ENCODE results near the gene OR5H1. TPM values are rescaled to one million over a fixed set of nuclear protein-coding genes. Genes with fewer than 3 reads are reported as not detected.

Gene OR5H1
- polyA plus RNA-seq, 1 of the 3 experiments (the other 2 are of a cell fraction), result not detected

DNA sequence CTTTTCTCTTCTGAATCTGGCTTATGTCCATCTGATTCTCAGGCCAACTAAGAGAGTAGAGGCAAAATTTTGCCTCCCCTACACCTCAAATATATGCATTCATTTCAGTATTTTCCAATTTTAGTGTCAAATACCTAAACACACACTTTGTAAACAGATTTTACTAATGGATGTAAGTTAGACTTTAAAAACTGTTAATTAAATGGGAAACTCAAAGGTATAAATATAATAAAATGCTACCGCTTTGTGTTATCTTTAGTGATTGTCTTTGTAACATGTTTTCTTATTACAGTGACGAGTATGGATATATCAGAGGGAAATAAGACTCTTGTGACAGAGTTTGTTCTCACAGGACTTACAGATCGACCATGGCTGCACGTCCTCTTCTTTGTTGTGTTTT is 43.6 kb upstream of the OR5H1 start, which contains the start of gene OR5AC2:
Gene OR5AC2 (plus strand): TSS at position 301 of the 400 bp plus-strand sequence. CDS start 0 bp downstream, at position 301.
- no peaks in the 10 kb centered on the region for H3K4me1 ChIP-seq (ENCODE audit: control insufficient read depth in 1 of 2, insufficient read depth in 2 of 2, low read depth in 1 of 2, low read length in 1 of 2)
- POLR2A ChIA-PET, result no interaction called here
- 12% methylated on average over 4 of the region's 4 CpGs for WGBS (ENCODE audit: low lambda C conversion rate)
- H3K9me3 ChIP-seq, result no peaks in the 10 kb centered on the region; the same call in 1 of the 2 replicates
- H3K4me3 ChIP-seq (ENCODE audit: low read depth in 2 of 2, low read length in 1 of 2), result no peak within 1 kb of the TSS
- no peaks in the 10 kb centered on the region for H3K27me3 ChIP-seq (ENCODE audit: insufficient read depth)
- H3K36me3 ChIP-seq (replicated peaks in 1 of 2; ENCODE audit: control insufficient read depth in 1 of 2, insufficient read depth in 2 of 2, low read length in 1 of 2), result no peaks in the 10 kb centered on the region
- no peak within 1 kb of the TSS for H2AFZ ChIP-seq (ENCODE audit: low read depth)
- no peaks in the 10 kb centered on the region for H3K79me2 ChIP-seq (ENCODE audit: insufficient read depth)
- TF ChIP-seq EP300 (IDR thresholded peaks at IDR 0.05; ENCODE audit: borderline replicate concordance in 1 of 2, low read depth in 1 of 2, low read length in 1 of 2), result no peak
- no peak within 1 kb of the TSS for H3K9ac ChIP-seq
- H4K20me1 ChIP-seq (ENCODE audit: insufficient read depth), result no peaks in the 10 kb centered on the region
- no peaks in the 10 kb centered on the region for H3F3A ChIP-seq (replicated peaks; ENCODE audit: insufficient read depth)
- no peak within 1 kb of the TSS for H3K27ac ChIP-seq (ENCODE audit: low read depth in 2 of 2, low read length in 1 of 2)
- no peak within 1 kb of the TSS for H3K4me2 ChIP-seq
- CTCF ChIA-PET, result no interaction called here
- DNase-seq, result no peak
- H3K9me2 ChIP-seq, result no peaks in the 10 kb centered on the region

DNA sequence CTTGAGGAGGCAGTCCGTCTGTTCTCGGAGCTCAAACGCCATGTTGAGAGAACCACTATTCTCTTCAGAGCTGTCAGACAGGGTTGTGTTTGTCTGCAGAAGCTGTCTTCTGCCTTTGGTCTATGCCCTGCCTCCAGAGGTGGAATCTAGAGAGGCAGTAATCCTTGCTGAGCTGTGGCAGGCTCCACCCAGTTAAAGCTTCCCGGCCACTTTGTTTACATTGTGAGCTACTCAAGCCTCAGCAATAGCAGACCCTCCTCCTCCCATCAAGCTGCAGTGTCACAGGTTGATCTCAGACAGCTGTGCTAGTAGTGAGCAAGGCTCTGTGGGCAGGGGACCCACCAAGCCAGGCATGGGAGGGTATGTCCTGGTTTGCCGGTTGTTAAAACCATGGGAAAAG is 34.6 kb upstream of the OR5H1 start:
- WGBS (ENCODE audit: low lambda C conversion rate), result 0% methylated on average over 4 of the region's 5 CpGs
- no peak overlapping the region for H3K4me3 ChIP-seq (ENCODE audit: low read depth in 2 of 2, low read length in 1 of 2)
- POLR2A ChIA-PET, result no interaction called here
- no peaks in the 10 kb centered on the region for H3K9me2 ChIP-seq
- H3K27ac ChIP-seq (ENCODE audit: low read depth in 2 of 2, low read length in 1 of 2), result no peak overlapping the region
- H3K79me2 ChIP-seq (ENCODE audit: insufficient read depth), result no peaks in the 10 kb centered on the region
- CTCF ChIA-PET, result no interaction called here
- no peaks in the 10 kb centered on the region for H4K20me1 ChIP-seq (ENCODE audit: insufficient read depth)
- no peaks in the 10 kb centered on the region for H3K36me3 ChIP-seq (replicated peaks in 1 of 2; ENCODE audit: control insufficient read depth in 1 of 2, insufficient read depth in 2 of 2, low read length in 1 of 2)
- TF ChIP-seq RAD21 (IDR thresholded peaks at IDR 0.05; ENCODE audit: low read length) (no peak), ZBTB33 (IDR thresholded peaks at IDR 0.05; ENCODE audit: borderline replicate concordance, low read depth) (no peak), RFX5 (IDR thresholded peaks at IDR 0.05; ENCODE audit: low read length) (no peak), SMC3 (IDR thresholded peaks at IDR 0.05; ENCODE audit: low read depth, low read length) (no peak), CTCF (IDR thresholded peaks at IDR 0.05) (no peak), MEF2A (IDR thresholded peaks at IDR 0.05; ENCODE audit: borderline replicate concordance, low read depth) (no peak), CHD2 (IDR thresholded peaks at IDR 0.05; ENCODE audit: low read length, partially characterized antibody) (no peak), FOSL2 (IDR thresholded peaks at IDR 0.05; ENCODE audit: borderline replicate concordance, low read depth) (no peak), JUND (IDR thresholded peaks at IDR 0.05) (no peak), FOXJ3 (CRISPR knock-in tag; IDR thresholded peaks at IDR 0.05) (no peak)
- no peaks in the 10 kb centered on the region for H3K27me3 ChIP-seq (ENCODE audit: insufficient read depth)
- no peaks in the 10 kb centered on the region for H3F3A ChIP-seq (replicated peaks; ENCODE audit: insufficient read depth)
- H2AFZ ChIP-seq (ENCODE audit: low read depth), result no peak overlapping the region
- no peaks in the 10 kb centered on the region for H3K4me1 ChIP-seq (ENCODE audit: control insufficient read depth in 1 of 2, insufficient read depth in 2 of 2, low read depth in 1 of 2, low read length in 1 of 2)
- no peak for DNase-seq
- no peak overlapping the region for H3K4me2 ChIP-seq
- H3K9me3 ChIP-seq, result no peaks in the 10 kb centered on the region
- no peak overlapping the region for H3K9ac ChIP-seq

Data from SK-N-SH (cell line).